NCI-H69 (cell line): ENCODE results near the gene LCTL.
"Not testable (repeated sequence)": the region's sequence is repeated elsewhere in the genome, so short reads cannot be mapped to it uniquely, and the experiment has no call there.

ENCODE experiments used
- DNase-seq: peaks from one replicate; lab custom pipeline; 2025; lab: John Stamatoyannopoulos, UW

LCTL gene

DNA sequence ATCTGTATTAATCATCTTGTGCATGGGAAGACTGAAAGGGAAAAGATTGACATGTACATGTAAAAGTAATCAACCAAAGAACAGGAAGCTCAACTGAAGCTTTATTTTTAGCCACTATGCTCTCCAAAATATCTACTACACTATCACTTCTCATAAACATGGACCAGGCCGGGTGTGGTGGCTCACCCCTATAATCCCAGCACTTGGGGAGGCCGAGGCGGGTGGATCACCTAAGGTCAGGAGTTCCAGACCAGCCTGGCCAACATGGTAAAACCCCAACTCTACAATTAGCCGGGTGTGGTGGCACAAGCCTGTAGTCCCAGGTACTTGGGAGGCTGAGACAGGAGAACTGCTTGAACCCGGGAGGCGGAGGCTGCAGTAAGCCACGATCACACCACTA, 65.5 kb downstream of the LCTL start:
- not testable (repeated sequence) for DNase-seq

DNA sequence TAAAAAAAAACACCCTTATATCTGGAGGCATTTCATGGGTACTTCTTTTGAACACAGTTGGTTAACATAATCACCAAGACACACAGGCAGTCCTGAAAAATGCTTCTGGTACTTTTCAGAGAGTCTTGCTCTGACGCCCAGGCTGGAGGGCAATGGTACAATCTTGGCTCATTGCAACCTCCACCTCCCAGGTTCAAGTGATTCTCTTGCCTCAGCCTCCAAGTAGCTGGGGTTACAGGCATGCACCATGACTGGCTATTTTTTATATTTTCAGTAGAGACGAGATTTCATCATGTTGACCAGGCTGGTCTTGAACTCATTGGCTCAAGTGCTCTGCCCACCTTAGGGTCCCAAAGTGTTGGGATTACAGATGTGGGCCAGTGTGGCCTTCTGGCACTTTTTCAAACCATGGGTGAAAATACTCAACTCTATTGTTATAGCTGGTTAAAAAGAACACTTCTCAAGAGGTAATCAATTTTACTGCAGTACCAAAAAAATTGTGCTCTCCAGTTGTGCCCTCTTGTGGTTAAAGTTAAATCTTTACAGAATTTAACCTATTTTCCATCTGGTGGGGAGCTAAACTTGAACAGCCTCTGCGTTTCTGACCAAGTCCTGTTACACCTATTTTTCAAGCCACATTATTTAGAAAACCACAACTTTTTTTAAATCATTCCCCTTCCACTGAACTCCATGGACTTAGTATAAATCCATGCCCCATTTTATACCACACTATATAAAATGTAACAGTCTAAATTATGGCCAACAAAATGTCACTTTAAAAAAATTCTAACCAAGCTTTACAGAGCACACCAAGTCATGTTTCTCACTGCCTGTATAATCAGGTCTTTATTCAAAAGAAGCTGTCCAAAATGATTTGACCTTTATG, 67.1 kb downstream of the LCTL start:
- DNase-seq: peak; percentile 45
